PC-3 (cell line): ENCODE data around the gene TP53. TPM values are rescaled to one million over a fixed set of nuclear protein-coding genes. Genes with fewer than 3 reads are reported as not detected.

Experiments
- ATAC-seq: fragments of 200-7000 bp; cut with Tn5 transposase; 2 replicates; pipeline ENCODE4 v1.9.1; 2020; ENCODE audit warnings: mild to moderate bottlenecking, moderate library complexity
- BruUV-seq: library from RNA; stranded (reverse); fragments of 400-500 nt; replicated peaks from 2 replicates; lab custom pipeline; 2021; lab: Mats Ljungman, UMichigan
- CTCF ChIA-PET: fragments of 300-600 bp; sonication (Branson Sonifier 250); formaldehyde crosslinking; loops from one replicate; lab custom pipeline; 2022; ENCODE audit warnings: antibody characterized with exemption; lab: Charles Lee
- POLR2A ChIA-PET: fragments of 300-600 bp; sonication (Branson Sonifier 250); formaldehyde crosslinking; loops from one replicate; lab custom pipeline; 2022; ENCODE audit warnings: antibody characterized with exemption; ENCODE audit not compliant: unreplicated experiment; lab: Charles Lee
- DNase-seq: peaks from one replicate; pipeline ENCODE4 v3.0.0-alpha.2; 2015
- H2AFZ ChIP-seq: fragments of 300-600 bp; sonication (generic); 2 replicates; pipeline ENCODE4 v1.6.0; 2016; ENCODE audit warnings: antibody characterized with exemption, low read length
- H3F3A ChIP-seq: fragments of 300-600 bp; sonication (generic); one replicate; pipeline ENCODE4 v1.6.0; 2017; ENCODE audit warnings: antibody characterized with exemption, low read length, control low read depth, mild to moderate bottlenecking; ENCODE audit not compliant: unreplicated experiment
- H3K27ac ChIP-seq: fragments of 300-600 bp; sonication (generic); 2 replicates; pipeline ENCODE4 v1.5.1; 2016; ENCODE audit warnings: mild to moderate bottlenecking, low read length
- H3K27me3 ChIP-seq: fragments of 300-600 bp; sonication (generic); 2 replicates; pipeline ENCODE4 v1.6.1; 2016; ENCODE audit warnings: low read length, mixed read lengths
- H3K36me3 ChIP-seq: fragments of 300-600 bp; sonication (generic); 2 replicates; pipeline ENCODE4 v1.6.1; 2016; ENCODE audit warnings: low read depth, mixed run types, low read length, mixed read lengths
- H3K4me1 ChIP-seq: fragments of 300-600 bp; sonication (generic); 2 replicates; pipeline ENCODE4 v1.5.1; 2016; ENCODE audit warnings: low read length; ENCODE audit not compliant: insufficient read depth
- H3K4me2 ChIP-seq: fragments of 300-600 bp; sonication (generic); 2 replicates; pipeline ENCODE4 v1.6.0; 2016; ENCODE audit warnings: low read length
- H3K4me3 ChIP-seq: fragments of 300-600 bp; sonication (generic); 2 replicates; pipeline ENCODE4 v1.5.1; 2016; ENCODE audit warnings: mild to moderate bottlenecking, low read length, mixed read lengths
- H3K79me2 ChIP-seq: fragments of 300-600 bp; sonication (generic); 2 replicates; pipeline ENCODE4 v1.6.1; 2017; ENCODE audit warnings: low read length, mixed read lengths
- H3K9ac ChIP-seq: fragments of 300-600 bp; sonication (generic); 2 replicates; pipeline ENCODE4 v1.6.0; 2016; ENCODE audit warnings: mild to moderate bottlenecking, low read length
- H3K9me2 ChIP-seq: fragments of 300-600 bp; sonication (generic); replicated peaks from 2 replicates; pipeline ENCODE4 v1.6.1; 2016; ENCODE audit warnings: mixed run types, low read length, mixed read lengths
- H3K9me3 ChIP-seq: fragments of 300-600 bp; sonication (generic); 2 replicates; pipeline ENCODE4 v1.6.1; 2016; ENCODE audit warnings: low read length, mixed read lengths
- H4K20me1 ChIP-seq: fragments of 300-600 bp; sonication (generic); 2 replicates; pipeline ENCODE4 v1.6.1; 2016; ENCODE audit warnings: low read length, mixed read lengths
- CTCF ChIP-seq: fragments of 300-600 bp; sonication (generic); conservative IDR thresholded peaks from 2 replicates; pipeline ENCODE4 v1.5.1; 2017; ENCODE audit warnings: antibody characterized with exemption, low read depth, mild to moderate bottlenecking, low read length
- EZH2 ChIP-seq: fragments of 300-600 bp; sonication (generic); IDR thresholded peaks from one replicate; pipeline ENCODE4 v1.6.1; 2017; ENCODE audit warnings: antibody characterized with exemption, mild to moderate bottlenecking, low read length; ENCODE audit not compliant: unreplicated experiment
- EZH2phosphoT487 ChIP-seq: fragments of 300-600 bp; sonication (generic); IDR thresholded peaks from 2 replicates; pipeline ENCODE4 v1.6.1; 2018; ENCODE audit warnings: mild to moderate bottlenecking, antibody characterized with exemption, low read length, borderline replicate concordance
- intact Hi-C: fragments of 100-400 bp; cut with micrococcal nuclease; formaldehyde crosslinking; loops from 2 replicates; pipeline ENCODE4 v1.9.0; 2023
- total RNA-seq: library from RNA; depleted of rRNA; stranded (reverse); fragments of >200 nt; gene quantifications from 2 replicates; pipeline ENCODE4 v1.2.3, GENCODE V29; 2014; rRNA removed

Gene TP53
- total RNA-seq, 1 experiment from 2014 or later = 3.4 TPM

- no peaks in the 10 kb centered on the region for H3F3A ChIP-seq
- H3K9ac ChIP-seq = no peak overlapping the region
- H2AFZ ChIP-seq = no peak overlapping the region
- TF ChIP-seq CTCF = no peak
- no peak for TF ChIP-seq EZH2phosphoT487
- no peak for TF ChIP-seq EZH2
- DNase-seq = no peak
- BruUV-seq = no TSS peak
- ChIA-PET POLR2A (no interaction called here), CTCF (interaction anchor here (1.0 kb wide), 1 partner anchor 31 kb away, joined by 5 read pairs; no protein-coding TSS in a partner anchor)
- no peak overlapping the region for H3K4me2 ChIP-seq
- no peak overlapping the region for H3K4me3 ChIP-seq
- no peaks in the 10 kb centered on the region for H3K79me2 ChIP-seq
- no peaks in the 10 kb centered on the region for H4K20me1 ChIP-seq
- no peaks in the 10 kb centered on the region for H3K27me3 ChIP-seq
- H3K9me3 ChIP-seq = no peaks in the 10 kb centered on the region
- H3K36me3 ChIP-seq = no peaks in the 10 kb centered on the region
- no peaks in the 10 kb centered on the region for H3K4me1 ChIP-seq
- H3K27ac ChIP-seq = no peak overlapping the region
- H3K9me2 ChIP-seq = no peaks in the 10 kb centered on the region
- ATAC-seq = no peak
- intact Hi-C loops = no loop called here
These were observed 66.5 kb downstream of the TP53 start for GRCh38 chr17:7620835-7621234.

- POLR2A ChIA-PET = no interaction called here
- no peaks in the 10 kb centered on the region for H3F3A ChIP-seq
- H3K9me3 ChIP-seq = no peaks in the 10 kb centered on the region
- no peaks in the 10 kb centered on the region; the same call in 1 of the 2 replicates for H3K4me1 ChIP-seq
- H3K9ac ChIP-seq = no peak overlapping the region
- ATAC-seq (no peak), DNase-seq (no peak)
- BruUV-seq = no TSS peak
- intact Hi-C loops = no loop called here
- no peaks in the 10 kb centered on the region for H3K27me3 ChIP-seq
- H3K36me3 ChIP-seq = no peaks in the 10 kb centered on the region
- H2AFZ ChIP-seq = no peak overlapping the region
- H3K27ac ChIP-seq = no peak overlapping the region
- H3K4me2 ChIP-seq = no peak overlapping the region
- TF ChIP-seq EZH2 (no peak), EZH2phosphoT487 (no peak), CTCF (no peak)
- peaks cover 8% of the 10 kb centered on the region for H3K79me2 ChIP-seq
- CTCF ChIA-PET = no interaction called here
- H4K20me1 ChIP-seq = no peaks in the 10 kb centered on the region
- H3K4me3 ChIP-seq = no peak overlapping the region
- no peaks in the 10 kb centered on the region for H3K9me2 ChIP-seq
These were observed 68.7 kb downstream of the TP53 start for GRCh38 chr17:7618608-7619007.

Other genes with a start within 250 kb of the TP53 start
- 0.69 and 1.0 TPM in 2 replicates for gene FGF11, start 248.0 kb downstream of the TP53 start, total RNA-seq
- 2.1 and 2.9 TPM in 2 replicates for gene CHRNB1, start 242.4 kb downstream of the TP53 start, total RNA-seq
- 14.7 and 18.4 TPM in 2 replicates for gene ZBTB4, start 207.9 kb downstream of the TP53 start, total RNA-seq
- gene SLC35G6, start 206.0 kb downstream of the TP53 start, total RNA-seq = not detected in 2 replicates
- 47.1 and 95.7 TPM in 2 replicates for gene POLR2A, start 203.1 kb downstream of the TP53 start, total RNA-seq
- gene TNFSF12, start 138.4 kb downstream of the TP53 start, total RNA-seq = 15.2 and 24.2 TPM in 2 replicates
- gene TNFSF13, start 128.7 kb downstream of the TP53 start, total RNA-seq = 3.6 and 5.2 TPM in 2 replicates
- gene SENP3, start 125.6 kb downstream of the TP53 start, total RNA-seq = 82.8 and 88.7 TPM in 2 replicates
- 30.2 and 32.4 TPM in 2 replicates for gene CD68, start 107.9 kb downstream of the TP53 start, total RNA-seq
- gene MPDU1, start 103.6 kb downstream of the TP53 start, total RNA-seq = 71.0 and 94.1 TPM in 2 replicates
- 6.3 and 7.0 TPM in 2 replicates for gene SOX15, start 97.4 kb downstream of the TP53 start, total RNA-seq
- 51.4 and 67.2 TPM in 2 replicates for gene FXR2, start 72.6 kb downstream of the TP53 start, total RNA-seq
- gene SAT2, start 59.7 kb downstream of the TP53 start, total RNA-seq = 27.6 and 33.1 TPM in 2 replicates
- not detected in 2 replicates for gene SHBG, start 57.4 kb downstream of the TP53 start, total RNA-seq
- gene ATP1B2, start 36.6 kb downstream of the TP53 start, total RNA-seq = not detected in 2 replicates
- 18.0 and 22.6 TPM in 2 replicates for gene WRAP53, start 987 bp upstream of the TP53 start, total RNA-seq
- gene EFNB3, start 17.7 kb upstream of the TP53 start, total RNA-seq = 4.9 and 7.7 TPM in 2 replicates
- gene DNAH2, start 30.3 kb upstream of the TP53 start, total RNA-seq = 0.62 and 0.92 TPM in 2 replicates
- gene KDM6B, start 146.7 kb upstream of the TP53 start, total RNA-seq = 3.2 and 158 TPM in 2 replicates
- 1.5 TPM in 1 of 2 replicates, not detected in the other for gene TMEM88, start 167.6 kb upstream of the TP53 start, total RNA-seq
- 403 and 409 TPM in 2 replicates for gene NAA38, start 170.1 kb upstream of the TP53 start, total RNA-seq
- gene CYB5D1, start 170.5 kb upstream of the TP53 start, total RNA-seq = 16.7 and 23.1 TPM in 2 replicates
- 102 and 151 TPM in 2 replicates for gene CHD3, start 201.3 kb upstream of the TP53 start, total RNA-seq
- gene RNF227, start 228.8 kb upstream of the TP53 start, total RNA-seq = 0.11 and 0.52 TPM in 2 replicates
- 0.26 and 0.75 TPM in 2 replicates for gene KCNAB3, start 242.4 kb upstream of the TP53 start, total RNA-seq
- gene TRAPPC1, start 244.5 kb upstream of the TP53 start, total RNA-seq = 26.4 and 30.5 TPM in 2 replicates
- gene CNTROB, start 244.7 kb upstream of the TP53 start, total RNA-seq = 27.5 and 40.5 TPM in 2 replicates